Astrocyte of the cerebellum (primary cell): ENCODE results near the gene BEAN1.

Experiments
- DNase-seq: peaks from one replicate; pipeline ENCODE4 v3.0.0-alpha.2; 2011; ENCODE audit warnings: low read depth
- H3K4me3 ChIP-seq: 2 replicates; pipeline ENCODE4 v1.5.1; 2011; ENCODE audit warnings: mild to moderate bottlenecking, low read depth, low read length, moderate library complexity
- CTCF ChIP-seq: IDR thresholded peaks from 2 replicates; pipeline ENCODE4 v1.5.1; 2012; ENCODE audit warnings: low read length, low read depth, moderate library complexity, mild to moderate bottlenecking; ENCODE audit errors: missing control alignments
- in situ Hi-C: cut with HindIII; loops from 2 replicates; pipeline ENCODE4 v1.10.0; 2017; ENCODE audit warnings: low sequenced_read_pairs

The BEAN1 gene

GRCh38 chr16:66487580-66488275 lies 60.6 kb downstream of the BEAN1 start:
- no peak for TF ChIP-seq CTCF
- in situ Hi-C loops, result loop anchor here (5.0 kb wide), 1 partner anchor 70 kb away; no protein-coding TSS in a partner anchor
- H3K4me3 ChIP-seq, result no peak overlapping the region
- DNase-seq, result no peak

- in situ Hi-C loops, result loop anchor here (5.0 kb wide), 1 partner anchor 71 kb away; no protein-coding TSS in a partner anchor
- no peak overlapping the region for H3K4me3 ChIP-seq
- DNase-seq, result no peak
- TF ChIP-seq CTCF, result no peak
Observed at GRCh38 chr16:66488505-66488904, 61.4 kb downstream of the BEAN1 start.

GRCh38 chr16:66489385-66489784 lies 62.3 kb downstream of the BEAN1 start:
- in situ Hi-C loops, result loop anchor here (5.0 kb wide), 1 partner anchor 72 kb away; no protein-coding TSS in a partner anchor
- DNase-seq, result no peak
- TF ChIP-seq CTCF, result no peak
- no peak overlapping the region for H3K4me3 ChIP-seq

GRCh38 chr16:66489818-66490217 lies 62.7 kb downstream of the BEAN1 start:
- no peak for TF ChIP-seq CTCF
- no peak overlapping the region for H3K4me3 ChIP-seq
- DNase-seq, result no peak
- in situ Hi-C loops, result loop anchor here (5.0 kb wide), 1 partner anchor 73 kb away; no protein-coding TSS in a partner anchor

GRCh38 chr16:66490774-66491715 lies 64.0 kb downstream of the BEAN1 start:
- in situ Hi-C loops, result no loop called here
- no peak overlapping the region for H3K4me3 ChIP-seq
- no peak for TF ChIP-seq CTCF
- no peak for DNase-seq

GRCh38 chr16:66491716-66492064 lies 64.6 kb downstream of the BEAN1 start:
- in situ Hi-C loops, result no loop called here
- H3K4me3 ChIP-seq, result no peak overlapping the region
- TF ChIP-seq CTCF, result no peak
- no peak for DNase-seq
